Peyer's patch (tissue), 4 donors: ENCODE results near the gene UBTF. TPM values are rescaled to one million over a fixed set of nuclear protein-coding genes. Genes with fewer than 3 reads are reported as not detected.
A peak's percentile ranks its signal among the peaks of the same experiment; 100 is the strongest.

Experiments
- DNase-seq, 3 donors: peaks; one replicate each; pipeline ENCODE4 v3.0.0-alpha.2; 2017 to 2019
- H3K27ac ChIP-seq, 4 donors: fragments of 200-600 bp; sonication (generic); one replicate each; pipeline ENCODE4 v1.5.1; 2016 to 2019
- H3K27me3 ChIP-seq, 2 donors: fragments of 200-600 bp; sonication (generic); one replicate each; pipeline ENCODE4 v1.5.1; 2019
- H3K36me3 ChIP-seq, 3 donors: fragments of 200-600 bp; sonication (generic); one replicate each; pipeline ENCODE4 v1.5.1; 2016 to 2019
- H3K4me1 ChIP-seq, 4 donors: fragments of 200-600 bp; sonication (generic); one replicate each; pipeline ENCODE4 v1.5.1; 2016 to 2019
- H3K4me3 ChIP-seq, 4 donors: fragments of 200-600 bp; sonication (generic); 1 replicate in 3 of 4; 2 replicates in 1 of 4; pipeline ENCODE4 v1.5.1; 2016 to 2019; ENCODE audit warnings: mild to moderate bottlenecking in 1 of 4
- H3K9me3 ChIP-seq, 4 donors: fragments of 200-600 bp; sonication (generic); one replicate each; pipeline ENCODE4 v1.5.1; 2016 to 2019; ENCODE audit warnings: mild to moderate bottlenecking in 1 of 4
- CTCF ChIP-seq, 6 experiments: fragments of 450-650 bp in 4 of 6; fragments of 200-600 bp in 2 of 6; sonication (generic) in 1 of 6; IDR thresholded peaks; one replicate each; pipeline ENCODE4 v1.5.1; 2017 to 2019; ENCODE audit warnings: antibody characterized with exemption in 6 of 6, mild to moderate bottlenecking in 3 of 6, moderate library complexity in 1 of 6
- POLR2A ChIP-seq, 2 donors: fragments of 450-650 bp; IDR thresholded peaks; one replicate each; pipeline ENCODE4 v1.5.1; 2017; ENCODE audit warnings: antibody characterized with exemption in 2 of 2, mild to moderate bottlenecking in 2 of 2, moderate library complexity in 2 of 2
- total RNA-seq, 4 donors: library from RNA; depleted of rRNA; stranded (reverse); fragments of >200 nt; gene quantifications; one replicate each; pipeline ENCODE4 v1.1.0, GENCODE V29; 2016

The UBTF gene
- total RNA-seq, 4 donors from 2014 or later = 58.4 to 167 (median 77.7) TPM

- TF ChIP-seq POLR2A (IDR thresholded peaks at IDR 0.05) = no peak
- no peak for TF ChIP-seq CTCF (IDR thresholded peaks at IDR 0.05)
- no peaks in the 10 kb centered on the region for H3K27me3 ChIP-seq
- H3K4me1 ChIP-seq = peaks cover 0 to 33% (median 10%) of the 10 kb centered on the region in 4 donors
- H3K36me3 ChIP-seq = peaks cover 0 to 46% (median 0%) of the 10 kb centered on the region in 3 donors
- no peak for DNase-seq
- no peak overlapping the region for H3K27ac ChIP-seq
- H3K9me3 ChIP-seq = no peaks in the 10 kb centered on the region
- no peak overlapping the region for H3K4me3 ChIP-seq
Measured at GRCh38 chr17:44205962-44206824, 13.3 kb downstream of the UBTF start.

- H3K27ac ChIP-seq = peak overlapping the region in 1 of 4 donors; percentile 6
- peaks cover 0 to 22% (median 1%) of the 10 kb centered on the region in 4 donors for H3K4me1 ChIP-seq
- peaks cover 0 to 32% (median 0%) of the 10 kb centered on the region in 3 donors for H3K36me3 ChIP-seq
- TF ChIP-seq POLR2A (IDR thresholded peaks at IDR 0.05) = no peak
- no peak for TF ChIP-seq CTCF (IDR thresholded peaks at IDR 0.05)
- no peak for DNase-seq
- no peaks in the 10 kb centered on the region for H3K27me3 ChIP-seq
- H3K9me3 ChIP-seq = no peaks in the 10 kb centered on the region
- H3K4me3 ChIP-seq = no peak overlapping the region
Measured at GRCh38 chr17:44204441-44204882, 15.0 kb downstream of the UBTF start.

GRCh38 chr17:44203731-44204440 is 15.6 kb downstream of the UBTF start:
- peak in 2 of 3 donors; percentile 50 to 71 for DNase-seq
- TF ChIP-seq POLR2A (IDR thresholded peaks at IDR 0.05) = no peak
- peak; percentile 58 to 75 (median 64) for TF ChIP-seq CTCF (IDR thresholded peaks at IDR 0.05)
- H3K27ac ChIP-seq = peak overlapping the region in 1 of 4 donors; percentile 6
- H3K36me3 ChIP-seq = peaks cover 0 to 26% (median 0%) of the 10 kb centered on the region in 3 donors
- H3K4me3 ChIP-seq = no peak overlapping the region
- H3K4me1 ChIP-seq = peaks cover 0 to 22% (median 1%) of the 10 kb centered on the region in 4 donors
- no peaks in the 10 kb centered on the region for H3K9me3 ChIP-seq
- no peaks in the 10 kb centered on the region for H3K27me3 ChIP-seq

- H3K27ac ChIP-seq = no peak overlapping the region
- no peaks in the 10 kb centered on the region for H3K9me3 ChIP-seq
- TF ChIP-seq POLR2A (IDR thresholded peaks at IDR 0.05) (no peak), CTCF (IDR thresholded peaks at IDR 0.05) (no peak)
- no peaks in the 10 kb centered on the region for H3K27me3 ChIP-seq
- DNase-seq = no peak
- peaks cover 0 to 30% (median 5%) of the 10 kb centered on the region in 4 donors for H3K4me1 ChIP-seq
- H3K4me3 ChIP-seq = no peak overlapping the region
- H3K36me3 ChIP-seq = peaks cover 0 to 15% (median 0%) of the 10 kb centered on the region in 3 donors
Measured at GRCh38 chr17:44202756-44203155, 16.7 kb downstream of the UBTF start.

GRCh38 chr17:44200478-44201155 is 18.9 kb downstream of the UBTF start:
- TF ChIP-seq CTCF (IDR thresholded peaks at IDR 0.05) (no peak), POLR2A (IDR thresholded peaks at IDR 0.05) (no peak)
- Histone ChIP-seq H3K4me3 (peak overlapping the region; percentile 87 to 98 (median 96)), H3K36me3 (peaks cover 0 to 17% (median 0%) of the 10 kb centered on the region in 3 donors), H3K27me3 (no peaks in the 10 kb centered on the region), H3K9me3 (no peaks in the 10 kb centered on the region), H3K4me1 (peaks cover 0 to 40% (median 6%) of the 10 kb centered on the region in 4 donors), H3K27ac (peak overlapping the region; percentile 99 to 100 (median 99))
- DNase-seq = no peak
